C4-2B (cell line): ENCODE measurements around the gene TNRC6B.

Experiments
- H3K27ac ChIP-seq: fragments of 450-650 bp; 2 replicates; pipeline ENCODE4 v1.5.1; 2017
- CTCF ChIP-seq: fragments of 450-650 bp; conservative IDR thresholded peaks from 2 replicates; pipeline ENCODE4 v1.5.1; 2017; ENCODE audit warnings: mild to moderate bottlenecking
- ZFX ChIP-seq: fragments of 450-650 bp; IDR thresholded peaks from 2 replicates; pipeline ENCODE4 v1.6.1; 2017

The TNRC6B gene

GRCh38 chr22:40231618-40232313, 54.0 kb downstream of the TNRC6B start:
- TF ChIP-seq ZFX (no peak), CTCF (no peak)
- H3K27ac ChIP-seq = no peak overlapping the region

DNA sequence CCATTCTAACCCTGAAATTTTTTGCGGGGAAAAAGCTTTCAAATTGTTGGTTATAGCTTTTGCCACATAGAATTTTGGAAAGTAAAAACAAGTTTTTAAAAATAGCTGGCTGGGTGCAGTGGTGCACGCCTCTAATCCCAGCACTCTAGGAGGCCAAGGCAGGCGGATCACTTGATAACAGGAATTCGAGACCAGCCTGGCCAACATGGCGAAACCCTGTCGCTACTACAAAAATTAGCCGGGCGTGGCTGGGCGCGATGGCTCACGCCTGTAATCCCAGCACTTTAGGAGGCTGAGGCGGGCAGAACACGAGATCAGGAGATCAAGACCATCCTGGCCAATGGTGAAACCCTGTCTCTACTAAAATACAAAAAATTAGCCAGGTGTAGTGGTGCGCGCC, 54.9 kb downstream of the TNRC6B start:
- TF ChIP-seq CTCF (no peak), ZFX (no peak)
- no peak overlapping the region for H3K27ac ChIP-seq

GRCh38 chr22:40233886-40234285, 56.2 kb downstream of the TNRC6B start:
- TF ChIP-seq ZFX (no peak), CTCF (no peak)
- H3K27ac ChIP-seq = no peak overlapping the region

DNA sequence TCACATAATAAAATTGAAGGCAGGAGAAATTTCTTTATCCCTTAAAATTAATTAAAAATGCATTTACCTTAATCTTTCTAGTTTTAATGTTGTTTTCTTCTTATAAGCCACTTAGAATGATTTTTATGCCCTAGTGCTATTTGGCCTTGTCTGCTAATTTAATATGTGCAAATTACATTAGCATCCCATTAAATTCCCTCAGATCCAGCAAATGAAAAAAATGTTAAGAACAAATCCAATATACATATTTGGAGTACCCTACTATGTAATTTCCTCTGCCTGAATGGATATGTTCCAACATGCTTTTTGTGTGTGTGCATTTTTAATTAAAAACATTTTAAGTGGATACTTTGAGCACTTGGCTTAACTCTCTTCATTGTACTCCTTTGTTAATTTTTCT, 56.9 kb downstream of the TNRC6B start:
- TF ChIP-seq ZFX = no peak
- no peak for TF ChIP-seq CTCF
- no peak overlapping the region for H3K27ac ChIP-seq

- no peak for TF ChIP-seq CTCF
- TF ChIP-seq ZFX = no peak
- H3K27ac ChIP-seq = no peak overlapping the region
These were observed 57.6 kb downstream of the TNRC6B start for GRCh38 chr22:40235308-40235707.

DNA sequence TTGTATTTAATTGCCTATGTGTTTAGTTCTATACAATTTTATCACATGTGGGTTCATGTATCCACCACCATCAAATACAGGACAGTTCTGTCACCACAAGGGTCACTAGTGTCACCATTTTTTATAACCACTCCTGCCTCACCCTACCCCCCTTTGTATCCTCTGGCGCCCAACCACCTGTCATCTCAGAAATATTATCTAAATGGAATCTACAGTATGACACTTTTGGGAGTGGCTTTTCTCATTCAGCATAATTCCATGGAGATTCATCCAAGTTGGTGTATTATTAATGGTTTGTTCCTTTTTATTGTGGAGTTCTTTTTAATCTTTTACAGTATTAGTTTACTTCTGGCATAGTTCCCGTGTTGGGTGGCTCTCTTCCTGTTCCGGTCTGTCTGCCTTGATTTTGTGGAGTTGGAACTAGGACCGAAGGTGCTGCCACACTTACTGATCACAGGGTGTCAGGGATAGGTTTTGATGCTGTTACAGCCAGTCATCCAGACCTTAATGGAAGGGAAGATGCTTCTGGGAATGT, 58.5 kb downstream of the TNRC6B start:
- no peak overlapping the region for H3K27ac ChIP-seq
- no peak for TF ChIP-seq ZFX
- TF ChIP-seq CTCF = no peak

DNA sequence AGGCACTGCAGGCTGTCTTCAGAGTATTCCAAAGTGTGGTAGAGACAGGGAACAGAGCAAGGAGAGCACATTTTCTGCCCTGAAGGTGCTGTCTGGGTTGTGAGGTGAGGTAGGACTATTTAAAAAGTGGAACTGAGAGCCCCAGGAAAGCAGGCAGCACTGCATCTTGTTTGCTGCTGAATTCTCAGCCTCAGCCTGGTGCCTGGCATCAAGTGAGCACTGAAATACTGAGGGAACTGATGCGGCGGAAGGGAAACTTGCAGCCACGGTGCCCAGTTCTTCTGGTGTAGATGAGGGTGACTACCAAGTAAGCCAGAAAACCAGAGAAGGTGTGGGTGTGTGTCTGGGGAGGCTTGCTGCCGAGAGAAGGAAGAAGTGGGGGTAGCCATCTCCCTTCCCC, 59.5 kb downstream of the TNRC6B start:
- no peak overlapping the region for H3K27ac ChIP-seq
- no peak for TF ChIP-seq CTCF
